Fibroblast of peridontal ligament (primary cell): ENCODE measurements around the gene NF2.

Experiments
- DNase-seq: peaks from one replicate; pipeline ENCODE4 v3.0.0-alpha.2; 2010; ENCODE audit errors: extremely low read depth

Gene NF2

GRCh38 chr22:29630987-29631386 is 27.6 kb downstream of the NF2 start:
- DNase-seq = no peak

GRCh38 chr22:29631725-29632124 is 28.3 kb downstream of the NF2 start:
- DNase-seq = no peak

DNA sequence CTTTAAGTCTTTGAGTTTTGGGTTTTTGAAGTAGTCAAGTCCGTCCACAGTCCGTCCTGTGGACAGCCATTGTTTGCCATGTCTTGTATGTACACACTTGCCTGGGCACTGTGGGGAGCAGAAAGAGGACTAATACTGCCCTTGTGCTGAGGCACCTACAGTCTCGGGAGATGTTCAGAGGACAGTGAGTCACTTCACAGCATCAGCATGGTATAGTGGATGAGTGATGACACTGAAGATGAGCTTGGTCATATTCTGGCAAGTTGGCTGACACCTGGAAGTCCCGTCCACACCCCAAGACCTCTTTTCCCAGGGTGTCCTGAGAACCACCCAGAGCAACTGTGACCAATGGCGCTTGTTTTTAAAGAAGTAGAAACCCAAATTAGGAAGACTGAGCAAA is 29.2 kb downstream of the NF2 start:
- DNase-seq = no peak

DNA sequence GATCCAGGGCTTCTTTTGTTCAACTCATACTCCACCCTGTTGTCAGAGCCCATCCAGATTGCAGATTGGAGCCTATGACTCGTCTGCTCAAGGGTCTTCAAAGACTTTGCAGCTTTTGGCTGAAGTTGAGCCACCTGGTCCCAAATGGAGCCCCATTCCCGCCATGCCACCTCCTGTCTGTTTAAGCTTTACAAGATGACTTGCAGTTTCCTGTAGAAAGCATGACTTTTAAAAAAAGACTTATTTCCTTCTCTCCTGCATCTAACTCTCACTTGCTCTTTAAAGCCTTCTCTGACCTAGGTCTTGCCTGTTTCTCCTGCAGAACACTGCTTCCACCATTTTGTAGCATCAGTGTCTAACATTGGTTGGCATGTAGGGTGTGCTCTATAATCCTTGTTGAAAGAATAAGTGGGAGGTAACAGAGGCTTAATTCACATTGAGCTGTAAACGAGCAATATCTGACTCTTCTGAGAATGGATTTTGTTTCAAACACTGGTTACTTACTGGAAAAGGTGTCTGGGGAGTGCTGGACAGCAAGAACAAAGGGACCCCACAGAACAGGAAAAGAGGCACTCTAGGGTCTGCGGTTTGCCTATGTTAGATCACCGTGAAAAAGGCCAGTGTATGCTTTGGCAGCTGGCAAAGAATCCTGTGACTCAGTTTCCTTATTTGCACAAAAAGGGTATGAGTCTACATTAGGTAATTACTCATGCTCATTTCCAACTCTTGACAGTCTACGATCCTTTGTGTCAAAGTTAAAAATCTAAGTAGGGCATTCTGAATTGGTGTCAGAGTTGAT is 30.3 kb downstream of the NF2 start:
- DNase-seq = no peak

- no peak for DNase-seq
These were observed 31.4 kb downstream of the NF2 start for GRCh38 chr22:29634847-29635246.

DNA sequence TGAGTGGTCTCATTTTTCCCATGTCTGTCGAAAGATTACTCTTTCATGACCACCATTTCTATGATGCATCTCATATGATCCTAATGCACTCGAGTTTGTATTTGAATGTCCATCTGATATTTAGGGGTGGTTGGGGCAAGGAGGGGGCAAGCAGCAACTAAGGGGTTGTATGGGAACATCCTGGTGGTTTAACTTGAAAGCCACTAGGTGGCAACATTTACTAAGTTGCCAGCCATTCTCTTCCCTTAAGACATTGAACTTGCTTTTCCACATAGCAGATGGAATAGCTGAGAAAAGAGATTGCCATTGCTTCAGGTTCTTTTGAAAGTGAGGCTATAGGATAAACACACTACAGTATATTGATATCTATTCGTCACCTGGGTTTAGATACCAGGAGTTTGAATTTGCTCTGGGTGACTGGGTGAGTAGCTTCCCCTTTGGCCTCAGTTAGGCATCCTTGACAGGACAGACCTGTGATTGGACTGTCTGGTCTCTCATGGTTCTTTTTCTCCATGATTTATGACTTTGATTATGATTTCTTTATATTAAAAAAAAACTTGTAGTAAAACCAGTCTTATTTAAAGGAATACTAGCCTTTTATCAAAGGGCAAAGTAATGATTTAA is 32.4 kb downstream of the NF2 start:
- DNase-seq = peak; percentile 80

DNA sequence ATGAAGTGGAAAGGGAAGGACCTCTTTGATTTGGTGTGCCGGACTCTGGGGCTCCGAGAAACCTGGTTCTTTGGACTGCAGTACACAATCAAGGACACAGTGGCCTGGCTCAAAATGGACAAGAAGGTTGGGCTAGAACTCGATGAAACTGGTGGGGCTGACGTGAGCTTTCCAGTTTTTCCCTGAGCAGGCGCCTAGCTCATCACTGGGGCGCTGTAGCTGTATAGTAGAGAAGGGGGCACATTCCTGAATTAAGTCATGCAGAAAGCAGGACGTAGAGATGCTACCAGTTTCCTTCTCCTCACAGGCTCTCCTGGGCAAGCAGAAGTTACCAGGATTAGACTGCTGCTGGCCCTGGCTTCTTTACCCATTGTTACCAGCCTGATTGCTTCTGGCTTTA is 33.3 kb downstream of the NF2 start:
- DNase-seq = no peak

- no peak for DNase-seq
These were observed 33.7 kb downstream of the NF2 start for GRCh38 chr22:29637181-29637580.

GRCh38 chr22:29638678-29639077 is 35.2 kb downstream of the NF2 start:
- DNase-seq = no peak

DNA sequence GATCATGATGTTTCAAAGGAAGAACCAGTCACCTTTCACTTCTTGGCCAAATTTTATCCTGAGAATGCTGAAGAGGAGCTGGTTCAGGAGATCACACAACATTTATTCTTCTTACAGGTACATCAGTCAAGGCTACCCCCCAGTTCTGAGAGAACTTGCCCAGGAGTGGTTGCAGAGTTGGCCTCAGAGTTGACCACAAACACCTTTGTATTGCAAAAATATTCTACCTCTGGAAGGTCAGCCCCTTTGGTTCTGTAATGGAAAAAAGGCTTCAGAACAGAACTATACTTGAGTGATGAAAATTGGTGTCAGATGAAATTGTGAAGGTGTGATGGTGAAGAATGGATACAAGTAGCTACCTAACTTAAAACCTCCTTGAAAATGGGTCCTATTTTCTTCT is 35.7 kb downstream of the NF2 start:
- no peak for DNase-seq

DNA sequence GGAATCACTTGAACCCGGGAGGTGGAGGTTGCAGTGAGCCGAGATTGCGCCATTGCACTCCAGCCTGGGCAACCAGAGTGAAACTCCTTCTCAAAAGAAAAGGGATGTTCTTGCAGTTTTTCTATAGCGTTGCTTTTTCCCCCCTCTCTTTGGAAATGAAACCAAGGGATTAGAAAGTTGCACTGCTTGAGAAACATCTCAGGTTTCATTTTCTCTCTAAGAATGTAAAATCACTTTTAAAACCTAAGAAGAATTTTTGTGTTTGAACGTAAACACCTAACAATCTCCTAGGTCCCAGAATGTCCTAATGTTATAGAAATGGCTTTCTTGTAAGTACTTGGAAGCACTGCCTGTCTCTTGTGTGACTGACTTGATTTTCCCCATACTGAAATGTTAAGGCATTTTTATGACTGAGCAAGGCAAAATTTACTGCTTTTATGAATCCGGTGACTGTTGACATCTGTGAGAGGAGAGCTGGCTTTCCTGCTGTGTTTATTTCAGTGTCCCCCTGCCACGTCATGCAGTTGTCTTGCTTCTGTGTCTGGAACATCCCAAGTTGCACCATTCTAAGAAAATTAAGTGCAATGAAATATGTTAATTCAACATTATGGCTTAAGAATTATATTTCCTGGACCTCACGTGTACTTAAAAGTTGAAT is 37.7 kb downstream of the NF2 start:
- no peak for DNase-seq

- DNase-seq = no peak
These were observed 38.4 kb downstream of the NF2 start for GRCh38 chr22:29641700-29642330.

- no peak for DNase-seq
These were observed 39.3 kb downstream of the NF2 start for GRCh38 chr22:29642694-29643093.

GRCh38 chr22:29647954-29648737 is 44.7 kb downstream of the NF2 start:
- DNase-seq = no peak

DNA sequence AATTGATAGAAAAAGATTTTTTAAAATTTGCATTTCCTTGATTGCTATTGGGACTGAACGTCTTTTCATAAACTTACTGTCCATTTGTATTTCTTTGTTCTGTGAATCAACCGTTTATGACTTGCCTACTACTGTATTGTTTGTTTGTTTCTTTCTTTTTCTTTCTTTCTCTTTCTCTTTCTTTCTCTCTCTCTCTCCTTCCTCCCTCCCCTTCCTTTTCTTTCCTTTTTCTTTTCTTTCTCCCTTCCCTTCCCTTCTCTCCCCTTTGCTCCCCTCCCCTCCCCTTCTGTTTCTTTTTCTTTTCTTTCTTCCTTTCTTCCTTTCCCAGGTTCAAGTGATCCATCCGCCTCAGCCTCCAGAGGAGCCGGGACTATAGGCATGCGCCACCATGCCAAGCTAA is 46.9 kb downstream of the NF2 start:
- DNase-seq = no peak

GRCh38 chr22:29651652-29652051 is 48.2 kb downstream of the NF2 start:
- DNase-seq = no peak

GRCh38 chr22:29654420-29654819 is 51.0 kb downstream of the NF2 start:
- no peak for DNase-seq

- no peak for DNase-seq
These were observed 51.4 kb downstream of the NF2 start for GRCh38 chr22:29654882-29655281.

- DNase-seq = no peak
These were observed 54.7 kb downstream of the NF2 start for GRCh38 chr22:29658176-29658575.

GRCh38 chr22:29660021-29660420 is 56.6 kb downstream of the NF2 start:
- DNase-seq = no peak

- peak; percentile 85 for DNase-seq
These were observed 57.9 kb downstream of the NF2 start for GRCh38 chr22:29661336-29661735.
